Uterus (tissue), 4 donors: ENCODE results near the gene FILIP1. TPM values are rescaled to one million over a fixed set of nuclear protein-coding genes. Genes with fewer than 3 reads are reported as not detected.

Experiments
- DNase-seq, 2 donors: peaks; one replicate each; pipeline ENCODE4 v3.0.0-alpha.2; 2019 to 2020
- H3K27ac ChIP-seq, 2 donors: fragments of 200-600 bp; sonication (generic); 1 replicate in 1 of 2; 2 replicates in 1 of 2; pipeline ENCODE4 v1.5.1; 2016 to 2018
- H3K27me3 ChIP-seq, 2 donors: fragments of 200-600 bp; sonication (generic); one replicate each; pipeline ENCODE4 v1.5.1; 2018 to 2019; ENCODE audit warnings: control low read depth in 1 of 2
- H3K36me3 ChIP-seq, 2 donors: fragments of 200-600 bp; sonication (generic); one replicate each; pipeline ENCODE4 v1.5.1; 2019; ENCODE audit warnings: control low read depth in 1 of 2
- H3K4me1 ChIP-seq, 2 donors: fragments of 200-600 bp; sonication (generic); one replicate each; pipeline ENCODE4 v1.5.1; 2018 to 2019; ENCODE audit warnings: control low read depth in 1 of 2
- H3K4me3 ChIP-seq, 2 donors: fragments of 200-600 bp; sonication (generic); 1 replicate in 1 of 2; 2 replicates in 1 of 2; pipeline ENCODE4 v1.5.1; 2018 to 2019; ENCODE audit warnings: mild to moderate bottlenecking in 1 of 2
- H3K9me3 ChIP-seq, 2 donors: fragments of 200-600 bp; sonication (generic); one replicate each; pipeline ENCODE4 v1.5.1; 2019; ENCODE audit warnings: control low read depth in 1 of 2
- POLR2A ChIP-seq, 2 donors: fragments of 450-650 bp; IDR thresholded peaks; one replicate each; pipeline ENCODE4 v1.6.1; 2016; ENCODE audit warnings: antibody characterized with exemption in 2 of 2, mild to moderate bottlenecking in 1 of 2, moderate library complexity in 1 of 2
- intact Hi-C: fragments of 100-400 bp; cut with DNase I; formaldehyde crosslinking; loops from one replicate; pipeline ENCODE4 v1.15.1; 2023; ENCODE audit warnings: low total_unique reads
- total RNA-seq, 4 donors: library from RNA; depleted of rRNA in 3 of 4; stranded (reverse); fragments of >200 nt in 3 of 4; gene quantifications; one replicate each; pipeline versions ENCODE4 v1.1.0 to v1.2.4, GENCODE V29; 2014 to 2023
- TF ChIP-seq, protein P1 (sequence below), 4 experiments: fragments of 200-600 bp in 2 of 4; fragments of 450-650 bp in 2 of 4; sonication (generic) in 2 of 4; IDR thresholded peaks; one replicate each; pipeline ENCODE4 v1.5.1; 2016 to 2019; ENCODE audit warnings: antibody characterized with exemption in 4 of 4, mild to moderate bottlenecking in 2 of 4, moderate library complexity in 1 of 4
- donor health status: DM: yes; HTN: yes; CAD: no.

The FILIP1 gene
- total RNA-seq, 4 donors from 2014 or later = 4.7 to 23.1 (median 12.5) TPM

DNA sequence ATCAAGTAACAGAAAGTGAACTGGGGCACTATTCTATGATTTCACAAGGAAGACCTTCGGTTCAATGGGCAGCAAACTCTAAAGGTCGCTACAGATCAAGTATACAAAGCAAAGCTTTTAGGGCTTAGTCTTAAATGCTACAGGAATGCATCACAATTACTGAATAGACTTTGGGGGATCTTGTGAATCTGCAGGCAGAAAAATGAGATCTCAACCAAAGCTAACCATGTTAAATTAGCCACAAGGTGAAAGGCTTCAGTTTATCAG, 111.0 kb downstream of the FILIP1 start:
- no peak for TF ChIP-seq POLR2A (IDR thresholded peaks at IDR 0.05)
- TF ChIP-seq, protein P1, sequence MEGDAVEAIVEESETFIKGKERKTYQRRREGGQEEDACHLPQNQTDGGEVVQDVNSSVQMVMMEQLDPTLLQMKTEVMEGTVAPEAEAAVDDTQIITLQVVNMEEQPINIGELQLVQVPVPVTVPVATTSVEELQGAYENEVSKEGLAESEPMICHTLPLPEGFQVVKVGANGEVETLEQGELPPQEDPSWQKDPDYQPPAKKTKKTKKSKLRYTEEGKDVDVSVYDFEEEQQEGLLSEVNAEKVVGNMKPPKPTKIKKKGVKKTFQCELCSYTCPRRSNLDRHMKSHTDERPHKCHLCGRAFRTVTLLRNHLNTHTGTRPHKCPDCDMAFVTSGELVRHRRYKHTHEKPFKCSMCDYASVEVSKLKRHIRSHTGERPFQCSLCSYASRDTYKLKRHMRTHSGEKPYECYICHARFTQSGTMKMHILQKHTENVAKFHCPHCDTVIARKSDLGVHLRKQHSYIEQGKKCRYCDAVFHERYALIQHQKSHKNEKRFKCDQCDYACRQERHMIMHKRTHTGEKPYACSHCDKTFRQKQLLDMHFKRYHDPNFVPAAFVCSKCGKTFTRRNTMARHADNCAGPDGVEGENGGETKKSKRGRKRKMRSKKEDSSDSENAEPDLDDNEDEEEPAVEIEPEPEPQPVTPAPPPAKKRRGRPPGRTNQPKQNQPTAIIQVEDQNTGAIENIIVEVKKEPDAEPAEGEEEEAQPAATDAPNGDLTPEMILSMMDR (IDR thresholded peaks at IDR 0.05) = no peak
- intact Hi-C loops = no loop called here
- Histone ChIP-seq H3K4me1 (no peaks in the 10 kb centered on the region), H3K27ac (no peak overlapping the region), H3K36me3 (no peaks in the 10 kb centered on the region), H3K4me3 (no peak overlapping the region), H3K9me3 (no peaks in the 10 kb centered on the region), H3K27me3 (no peaks in the 10 kb centered on the region)
- no peak for DNase-seq

DNA sequence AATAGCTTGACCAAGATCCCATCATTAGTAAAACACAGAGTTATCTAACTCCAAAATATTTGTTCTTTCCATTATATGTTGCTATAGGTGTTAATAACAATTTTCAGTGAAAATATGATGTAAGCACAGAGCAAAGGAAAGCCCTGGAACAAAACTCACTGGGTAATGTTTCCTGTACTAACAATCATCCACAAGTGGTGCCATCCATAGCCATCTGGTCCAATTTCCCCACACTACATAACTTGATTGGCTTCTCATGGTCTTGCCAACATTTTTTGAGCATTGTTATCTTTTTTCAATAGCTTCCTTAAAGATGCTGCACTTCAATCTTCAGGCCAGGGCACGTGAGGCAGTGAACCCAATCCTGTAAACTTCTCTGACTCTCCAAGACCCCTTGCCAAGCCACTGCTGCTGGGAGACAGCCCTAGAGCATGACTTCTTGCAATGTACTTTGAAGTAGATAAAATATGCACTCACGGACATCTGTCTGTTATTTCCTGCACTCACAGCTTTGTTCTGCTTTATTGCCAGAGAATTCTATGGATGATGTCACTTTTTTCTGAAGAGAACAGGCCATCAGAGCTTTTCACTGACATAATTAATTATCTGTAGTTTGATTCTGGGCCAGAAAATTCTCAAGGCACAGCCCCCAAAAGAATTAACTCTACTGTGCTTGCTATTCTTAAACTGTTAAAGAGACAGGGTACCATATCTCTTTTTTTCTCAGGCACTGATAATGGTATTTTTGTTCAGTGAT, 111.5 kb downstream of the FILIP1 start:
- intact Hi-C loops = no loop called here
- H3K36me3 ChIP-seq = no peaks in the 10 kb centered on the region
- no peak for TF ChIP-seq POLR2A (IDR thresholded peaks at IDR 0.05)
- TF ChIP-seq, protein P1 (IDR thresholded peaks at IDR 0.05) = no peak
- DNase-seq = no peak
- H3K27me3 ChIP-seq = no peaks in the 10 kb centered on the region
- H3K27ac ChIP-seq = no peak overlapping the region
- H3K4me3 ChIP-seq = no peak overlapping the region
- H3K4me1 ChIP-seq = no peaks in the 10 kb centered on the region
- no peaks in the 10 kb centered on the region for H3K9me3 ChIP-seq

DNA sequence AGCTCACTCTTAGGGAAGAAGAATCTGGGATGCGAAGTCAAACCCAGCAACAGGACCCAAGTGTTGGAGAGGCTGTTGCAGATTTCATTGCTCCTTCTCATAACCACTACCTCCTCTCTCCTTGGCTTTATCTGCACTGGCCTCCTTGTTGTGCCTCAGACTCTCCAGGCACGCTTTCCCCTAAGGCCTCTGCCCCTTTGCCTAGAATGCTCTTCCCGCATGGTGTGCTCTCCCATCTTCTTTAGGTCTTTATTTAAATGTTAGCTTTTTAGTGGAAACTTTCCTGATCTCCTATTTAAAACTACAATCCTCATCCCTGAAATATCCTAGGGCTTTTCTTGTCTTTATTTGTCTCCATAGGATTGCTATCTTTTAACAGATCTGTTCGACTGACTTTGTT, 114.1 kb downstream of the FILIP1 start:
- Histone ChIP-seq H3K4me1 (no peaks in the 10 kb centered on the region), H3K27ac (no peak overlapping the region), H3K36me3 (no peaks in the 10 kb centered on the region), H3K27me3 (no peaks in the 10 kb centered on the region), H3K9me3 (no peaks in the 10 kb centered on the region), H3K4me3 (no peak overlapping the region)
- intact Hi-C loops = no loop called here
- no peak for DNase-seq
- TF ChIP-seq POLR2A (IDR thresholded peaks at IDR 0.05) = no peak
- TF ChIP-seq, protein P1 (IDR thresholded peaks at IDR 0.05) = no peak

DNA sequence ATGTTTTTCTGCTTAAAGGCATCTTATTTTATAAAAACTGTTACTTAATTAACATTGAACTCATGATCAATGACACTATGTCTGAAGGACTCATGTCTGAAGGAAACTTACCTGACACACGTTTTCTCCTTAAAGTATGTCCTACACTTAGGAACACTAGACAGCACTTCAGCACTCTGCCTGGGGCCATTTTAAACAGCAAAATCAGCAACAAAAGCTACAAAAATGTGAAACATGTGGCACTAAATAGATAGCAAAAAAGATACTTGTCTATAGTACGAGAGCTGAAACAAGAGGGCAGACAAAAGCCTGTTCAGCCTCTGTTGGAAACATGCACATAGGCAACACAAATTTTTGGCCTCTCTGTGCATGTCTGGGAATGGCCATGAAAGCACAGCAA, 115.5 kb downstream of the FILIP1 start:
- DNase-seq = no peak

DNA sequence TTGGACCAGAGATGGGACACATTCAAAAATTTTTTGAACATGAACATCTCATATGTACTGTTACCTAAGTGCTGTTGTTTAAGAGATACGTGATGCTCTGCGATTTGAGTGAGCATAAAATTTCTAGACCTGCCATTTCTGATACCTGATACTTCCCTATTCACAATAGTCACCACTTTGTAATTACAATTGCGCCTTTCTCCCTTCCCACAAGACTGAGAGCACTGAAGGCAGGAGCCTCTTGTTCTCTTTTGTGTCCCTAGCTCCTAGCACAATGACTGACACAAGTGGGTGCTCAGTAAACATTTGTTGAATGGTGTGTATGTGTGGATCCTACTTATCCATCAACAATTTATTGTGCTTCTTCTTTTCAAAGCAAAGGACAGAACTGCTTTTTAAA, 116.2 kb downstream of the FILIP1 start:
- TF ChIP-seq, protein P1 (IDR thresholded peaks at IDR 0.05) = no peak
- TF ChIP-seq POLR2A (IDR thresholded peaks at IDR 0.05) = no peak
- Histone ChIP-seq H3K36me3 (no peaks in the 10 kb centered on the region), H3K27me3 (no peaks in the 10 kb centered on the region), H3K4me3 (no peak overlapping the region), H3K27ac (no peak overlapping the region), H3K9me3 (no peaks in the 10 kb centered on the region), H3K4me1 (no peaks in the 10 kb centered on the region)
- DNase-seq = no peak
- intact Hi-C loops = no loop called here

More for the DNA sequence above, 115.5 kb downstream of the FILIP1 start:
- TF ChIP-seq, protein P1 (IDR thresholded peaks at IDR 0.05) = no peak
- no peak for TF ChIP-seq POLR2A (IDR thresholded peaks at IDR 0.05)
- no peak overlapping the region for H3K27ac ChIP-seq
- H3K27me3 ChIP-seq = no peaks in the 10 kb centered on the region
- H3K36me3 ChIP-seq = no peaks in the 10 kb centered on the region
- no peaks in the 10 kb centered on the region for H3K9me3 ChIP-seq
- H3K4me1 ChIP-seq = no peaks in the 10 kb centered on the region
- H3K4me3 ChIP-seq = no peak overlapping the region
- intact Hi-C loops = no loop called here
